Ovary (tissue), 9 donors: ENCODE data around the gene KRTAP5-7. TPM values are rescaled to one million over a fixed set of nuclear protein-coding genes. Genes with fewer than 3 reads are reported as not detected.

Experiments used
- DNase-seq, 5 donors: peaks; one replicate each; pipeline ENCODE4 v3.0.0-alpha.2; 2019 to 2020
- H3K27ac ChIP-seq, 2 donors: fragments of 200-600 bp; one replicate each; pipeline versions ENCODE4 v1.5.1 to v1.8.0; 2019 to 2022
- H3K27me3 ChIP-seq: fragments of 200-600 bp; one replicate; pipeline ENCODE4 v1.8.0; 2022
- H3K36me3 ChIP-seq: fragments of 200-600 bp; sonication (generic); one replicate; pipeline ENCODE4 v1.5.1; 2019
- H3K4me1 ChIP-seq: one replicate; pipeline ENCODE4 v1.8.1; 2013; ENCODE audit warnings: mild to moderate bottlenecking, moderate library complexity; ENCODE audit not compliant: insufficient read depth
- H3K4me3 ChIP-seq: fragments of 200-600 bp; sonication (generic); one replicate; pipeline ENCODE4 v1.5.1; 2017
- H3K9me3 ChIP-seq, 2 donors: fragments of 200-600 bp in 1 of 2; sonication (generic) in 1 of 2; one replicate each; pipeline versions ENCODE4 v1.5.1 to v1.8.1; 2013 to 2019; ENCODE audit warnings: mild to moderate bottlenecking in 1 of 2, moderate library complexity in 1 of 2
- CTCF ChIP-seq, 3 donors: fragments of 450-650 bp in 2 of 3; fragments of 200-600 bp in 1 of 3; IDR thresholded peaks; one replicate each; pipeline versions ENCODE4 v1.5.1 to v1.8.0; 2016 to 2022; ENCODE audit warnings: antibody characterized with exemption in 3 of 3, mild to moderate bottlenecking in 1 of 3
- EP300 ChIP-seq: sonication (generic); formaldehyde crosslinking; IDR thresholded peaks from one replicate; pipeline ENCODE4 v1.6.1; 2017; ENCODE audit warnings: antibody characterized with exemption
- POLR2A ChIP-seq: fragments of 450-650 bp; IDR thresholded peaks from one replicate; pipeline ENCODE4 v1.6.1; 2017; ENCODE audit warnings: antibody characterized with exemption, mild to moderate bottlenecking, moderate library complexity
- WGBS, 3 donors: extraction: QIAGEN DNeasy Blood & Tissue Kit in 1 of 3; methylation state at CpG; one replicate each; pipeline versions ENCODE4 v1.1.5 to v1.1.7; 2013 to 2017; 5-methylcytosine and 5-hydroxymethylcytosine counted together
- intact Hi-C, 4 donors: fragments of 100-400 bp; cut with DNase I; formaldehyde crosslinking; loops; one replicate each; pipeline versions ENCODE4 v1.11.0 to v1.15.1; 2022 to 2023
- polyA plus RNA-seq, 2 donors: library from polyadenylated mRNA; stranded (reverse); fragments of 200-250 nt in 1 of 2; fragments of 350-450 nt in 1 of 2; fragmentation: Illumina TruSeq in 1 of 2; extraction: RNeasy Lipid Tissue Mini Kit (QIAGEN cat#74804) in 1 of 2; gene quantifications; one replicate each; pipeline ENCODE4 v1.2.3, GENCODE V29; 2013 to 2014
- total RNA-seq, 7 donors: library from RNA; depleted of rRNA in 2 of 7; stranded (reverse); fragments of >200 nt in 2 of 7; fragmentation: NEBNext Ultra II Directional in 3 of 7; extraction: Animal tissue kit (Norgen Biotek cat#: 25700) in 3 of 7; gene quantifications; one replicate each; pipeline versions ENCODE4 v1.1.0 to v1.2.4, GENCODE V29; 2016 to 2023
- donor health status: DM: no; HTN: no; CAD: no; lungs with moderate emphysema.
- donor health status: DM: no; HTN: no; CAD: no.
- donor health status: Bipolar disorder and iron deficiency.
- donor health status: DM: yes; HTN: yes; CAD: no.
- donor health status: DM: no; HTN: no; CAD: no.
- donor health status: DM: yes; HTN: yes; CAD: no.

The KRTAP5-7 gene
- total and polyA plus RNA-seq, 9 donors, result 0.22 to 0.27 (median 0.23) TPM; not detected in 5

- Histone ChIP-seq H3K4me3 (no peak overlapping the region), H3K36me3 (no peaks in the 10 kb centered on the region), H3K27ac (peak overlapping the region in 1 of 2 donors; percentile 52), H3K9me3 (no peaks in the 10 kb centered on the region), H3K4me1 (peaks cover 13% of the 10 kb centered on the region), H3K27me3 (no peaks in the 10 kb centered on the region)
- intact Hi-C loops, result loop anchor here in 1 of 4 donors (5.0 kb wide), 1 partner anchor 852 kb away; no protein-coding TSS in a partner anchor
- WGBS, 3 donors, result 73 to 77% (median 74%) methylated on average over 15 of the region's 15 CpGs
- TF ChIP-seq EP300 (no peak), CTCF (IDR thresholded peaks at IDR 0.05) (no peak), POLR2A (no peak)
- DNase-seq, result peak in 1 of 5 donors; percentile 20
Observed at GRCh38 chr11:71489311-71490043, 37.6 kb upstream of the KRTAP5-7 start.

- intact Hi-C loops, result no loop called here
- Histone ChIP-seq H3K27ac (no peak overlapping the region), H3K4me3 (no peak overlapping the region), H3K36me3 (no peaks in the 10 kb centered on the region), H3K4me1 (peaks cover 13% of the 10 kb centered on the region), H3K9me3 (no peaks in the 10 kb centered on the region), H3K27me3 (no peaks in the 10 kb centered on the region)
- WGBS, 3 donors, result 93 to 95% (median 94%) methylated on average over 23 of the region's 23 CpGs
- DNase-seq, result no peak
- no peak for TF ChIP-seq POLR2A
- TF ChIP-seq CTCF (IDR thresholded peaks at IDR 0.05), result no peak
- TF ChIP-seq EP300, result no peak
Observed at GRCh38 chr11:71490044-71490730, 36.9 kb upstream of the KRTAP5-7 start.

GRCh38 chr11:71490731-71491390 is 36.2 kb upstream of the KRTAP5-7 start:
- Histone ChIP-seq H3K9me3 (no peaks in the 10 kb centered on the region), H3K4me1 (peaks cover 13% of the 10 kb centered on the region), H3K27me3 (no peaks in the 10 kb centered on the region), H3K27ac (no peak overlapping the region), H3K36me3 (no peaks in the 10 kb centered on the region), H3K4me3 (no peak overlapping the region)
- DNase-seq, result no peak
- WGBS, 3 donors, result 94 to 95% (median 94%) methylated on average over 28 of the region's 28 CpGs
- intact Hi-C loops, result no loop called here
- TF ChIP-seq CTCF (IDR thresholded peaks at IDR 0.05) (no peak), POLR2A (no peak), EP300 (no peak)

GRCh38 chr11:71491531-71491930 is 35.5 kb upstream of the KRTAP5-7 start:
- Histone ChIP-seq H3K4me1 (peaks cover 13% of the 10 kb centered on the region), H3K4me3 (no peak overlapping the region), H3K36me3 (no peaks in the 10 kb centered on the region), H3K9me3 (no peaks in the 10 kb centered on the region), H3K27ac (no peak overlapping the region), H3K27me3 (no peaks in the 10 kb centered on the region)
- no peak for DNase-seq
- intact Hi-C loops, result no loop called here
- TF ChIP-seq EP300 (no peak), POLR2A (no peak), CTCF (IDR thresholded peaks at IDR 0.05) (no peak)
- 92 to 94% (median 93%) methylated on average over 19 of the region's 19 CpGs for WGBS, 3 donors
